ENCODE results near the gene TPI1.
"Not testable (repeated sequence)": the region's sequence is repeated elsewhere in the genome, so short reads cannot be mapped to it uniquely, and the experiment has no call there.

DNA sequence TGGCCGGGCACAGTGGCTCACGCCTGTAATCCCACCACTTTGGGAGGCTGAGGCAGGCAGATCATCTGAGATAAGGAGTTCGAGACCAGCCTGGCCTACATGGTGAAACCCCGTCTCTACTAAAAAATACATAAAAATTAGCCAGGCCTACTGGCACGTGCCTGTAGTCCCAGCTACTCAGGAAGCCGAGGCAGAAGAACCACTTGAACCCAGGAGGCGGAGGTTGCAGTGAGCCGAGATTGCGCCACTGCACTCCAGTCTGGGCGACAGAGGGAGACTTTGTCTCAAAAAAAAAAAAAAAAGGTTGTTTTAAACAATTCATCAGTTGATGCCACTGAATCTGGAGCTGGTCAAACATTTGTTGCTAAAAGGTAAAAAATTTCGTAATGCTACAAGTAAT lies 12.5 kb downstream of the TPI1 start:
- not testable (repeated sequence) for TF ChIP-seq POLR2AphosphoS5, POLR2A, CTCF (IDR thresholded peaks at IDR 0.05)
- TF ChIP-seq EP300 (IDR thresholded peaks at IDR 0.05): peak in 1 of 4 donors; percentile 48
